K562 (cell line): Measurements from ENCODE around the gene MAP3K6. TPM values are rescaled to one million over a fixed set of nuclear protein-coding genes. Genes with fewer than 3 reads are reported as not detected.

Experiments
- ATF1 ChIP-seq, 2 experiments: fragments of 450-650 bp in 1 of 2; IDR thresholded peaks; 2 replicates each; pipeline ENCODE4 v1.6.1; 2016; ENCODE audit warnings: missing compliant biosample characterization in 1 of 2, missing genetic modification characterization in 1 of 2
- GABPA ChIP-seq: fragments of 200-800 bp; sonication (Bioruptor generic); conservative IDR thresholded peaks from 2 replicates; pipeline ENCODE4 v1.6.1; 2016; ENCODE audit warnings: low read depth, missing genetic modification characterization, missing compliant biosample characterization
- HDAC1 ChIP-seq, 2 experiments: fragments of 450-650 bp; IDR thresholded peaks; 2 replicates each; pipeline ENCODE4 v1.6.1; 2016 to 2017; ENCODE audit warnings: inconsistent platforms in 1 of 2, mild to moderate bottlenecking in 1 of 2, moderate library complexity in 1 of 2
- MCM5 ChIP-seq: fragments of 450-650 bp; IDR thresholded peaks from 2 replicates; pipeline ENCODE4 v1.6.1; 2016; ENCODE audit warnings: low read depth
- POLR2B ChIP-seq: fragments of 450-650 bp; IDR thresholded peaks from 2 replicates; pipeline ENCODE4 v1.6.1; 2018; ENCODE audit warnings: low read depth; ENCODE audit not compliant: partially characterized antibody
- SMARCB1 ChIP-seq: IDR thresholded peaks from 2 replicates; pipeline ENCODE4 v1.6.1; 2011; ENCODE audit warnings: improper control_type of control experiment, low read depth; ENCODE audit not compliant: insufficient read length
- polyA plus RNA-seq, 8 experiments: library from polyadenylated mRNA; depleted of rRNA in 4 of 8; stranded (reverse) in 5 of 8; unstranded in 3 of 8; fragments of >200 nt; fragmentation: Nextera tagmentation in 2 of 8; fragmentation: Illumina TruSeq in 1 of 8; extraction: Ambion mirVana in 2 of 8; extraction: Trizol in 1 of 8; gene quantifications; 2 replicates each; pipeline versions ENCODE4 v1.2.1 to v1.2.3, GENCODE V29; 2011 to 2014; ENCODE audit warnings: inconsistent platforms in 1 of 8, missing spikeins in 1 of 8
- total RNA-seq, 7 experiments: library from RNA; depleted of rRNA in 6 of 7; stranded (reverse); fragments of >200 nt in 6 of 7; fragmentation: Illumina TruSeq in 2 of 7; extraction: Trizol in 2 of 7; gene quantifications; 2 replicates each; pipeline versions ENCODE4 v1.2.1 to v1.2.3, GENCODE V29; 2011 to 2021; ENCODE audit warnings: low replicate concordance in 1 of 7
- TF ChIP-seq, protein P1 (sequence below), 2 experiments: fragments of 450-650 bp; formaldehyde crosslinking in 1 of 2; IDR thresholded peaks; 2 replicates each; pipeline versions ENCODE4 v1.4.0 to v1.6.1; 2014 to 2020; ENCODE audit warnings: mild to moderate bottlenecking in 2 of 2, borderline replicate concordance in 1 of 2, low read depth in 1 of 2
- TF ChIP-seq, protein P2 (sequence below), 2 experiments: fragments of 450-650 bp in 1 of 2; sonication (generic) in 1 of 2; formaldehyde crosslinking in 1 of 2; IDR thresholded peaks; 2 replicates each; pipeline versions ENCODE4 v1.7.1 to v1.9.0; 2016 to 2022; ENCODE audit warnings: inconsistent platforms in 1 of 2, mild to moderate bottlenecking in 1 of 2, missing genetic modification reagents in 1 of 2

The MAP3K6 gene
- total and polyA plus RNA-seq, 9 of the 15 experiments (the other 6 are each of a cell fraction or from before 2014, with no cell fraction given) = 0.99 to 21.9 (median 7.0) TPM

DNA sequence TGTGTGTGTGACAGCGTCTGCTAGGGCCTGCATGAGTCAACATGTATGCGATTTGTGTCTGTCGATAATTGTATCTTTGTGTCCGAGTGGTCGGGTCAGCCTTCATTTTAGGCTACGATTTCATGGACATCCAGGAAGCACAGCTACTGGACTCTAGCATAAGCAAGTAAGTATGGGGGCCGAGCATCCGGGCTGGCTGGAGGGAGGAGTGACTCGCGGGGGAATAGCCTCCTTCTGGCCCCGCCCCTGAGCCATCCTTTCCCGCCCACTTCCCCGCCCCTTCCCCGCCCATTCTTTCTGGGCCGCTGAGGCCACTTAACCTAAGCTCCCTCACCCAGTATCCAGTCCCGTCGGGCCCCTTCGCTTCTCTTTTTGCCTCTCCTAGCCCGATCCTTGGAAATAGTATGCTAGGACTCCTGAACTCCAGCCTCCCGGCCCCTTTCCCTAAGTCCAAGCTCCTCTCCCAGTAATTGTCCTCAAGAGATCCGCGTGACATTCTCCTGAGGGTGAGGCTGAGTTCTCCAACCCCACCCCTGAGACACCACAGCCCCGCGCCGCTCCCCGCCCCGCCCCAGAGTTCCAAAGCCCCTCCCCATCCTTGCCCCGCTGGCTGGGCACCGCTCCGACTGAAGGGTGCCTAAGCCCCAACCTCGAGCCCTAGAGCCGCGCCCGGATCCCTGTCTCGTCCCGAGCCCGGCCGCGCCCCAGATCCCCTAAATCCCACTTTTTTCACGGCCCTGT is 1.2 kb downstream of the MAP3K6 start (continued):
- TF ChIP-seq, protein P1, sequence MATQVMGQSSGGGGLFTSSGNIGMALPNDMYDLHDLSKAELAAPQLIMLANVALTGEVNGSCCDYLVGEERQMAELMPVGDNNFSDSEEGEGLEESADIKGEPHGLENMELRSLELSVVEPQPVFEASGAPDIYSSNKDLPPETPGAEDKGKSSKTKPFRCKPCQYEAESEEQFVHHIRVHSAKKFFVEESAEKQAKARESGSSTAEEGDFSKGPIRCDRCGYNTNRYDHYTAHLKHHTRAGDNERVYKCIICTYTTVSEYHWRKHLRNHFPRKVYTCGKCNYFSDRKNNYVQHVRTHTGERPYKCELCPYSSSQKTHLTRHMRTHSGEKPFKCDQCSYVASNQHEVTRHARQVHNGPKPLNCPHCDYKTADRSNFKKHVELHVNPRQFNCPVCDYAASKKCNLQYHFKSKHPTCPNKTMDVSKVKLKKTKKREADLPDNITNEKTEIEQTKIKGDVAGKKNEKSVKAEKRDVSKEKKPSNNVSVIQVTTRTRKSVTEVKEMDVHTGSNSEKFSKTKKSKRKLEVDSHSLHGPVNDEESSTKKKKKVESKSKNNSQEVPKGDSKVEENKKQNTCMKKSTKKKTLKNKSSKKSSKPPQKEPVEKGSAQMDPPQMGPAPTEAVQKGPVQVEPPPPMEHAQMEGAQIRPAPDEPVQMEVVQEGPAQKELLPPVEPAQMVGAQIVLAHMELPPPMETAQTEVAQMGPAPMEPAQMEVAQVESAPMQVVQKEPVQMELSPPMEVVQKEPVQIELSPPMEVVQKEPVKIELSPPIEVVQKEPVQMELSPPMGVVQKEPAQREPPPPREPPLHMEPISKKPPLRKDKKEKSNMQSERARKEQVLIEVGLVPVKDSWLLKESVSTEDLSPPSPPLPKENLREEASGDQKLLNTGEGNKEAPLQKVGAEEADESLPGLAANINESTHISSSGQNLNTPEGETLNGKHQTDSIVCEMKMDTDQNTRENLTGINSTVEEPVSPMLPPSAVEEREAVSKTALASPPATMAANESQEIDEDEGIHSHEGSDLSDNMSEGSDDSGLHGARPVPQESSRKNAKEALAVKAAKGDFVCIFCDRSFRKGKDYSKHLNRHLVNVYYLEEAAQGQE (IDR thresholded peaks at IDR 0.05; ENCODE audit: borderline replicate concordance) = no peak
- TF ChIP-seq, protein P1 (CRISPR knock-in tag; IDR thresholded peaks at IDR 0.05; ENCODE audit: low read depth) = no peak
- TF ChIP-seq GABPA (tag) (peak; percentile 63), SMARCB1 (no peak), MCM5 (no peak), HDAC1 (IDR thresholded peaks at IDR 0.05) (peak in 1 of 2 experiments; percentile 33; a peak in 1 of 4 replicates), ATF1 (CRISPR knock-in tag; IDR thresholded peaks at IDR 0.05) (no peak), ATF1 (tag; IDR thresholded peaks at IDR 0.05) (no peak), POLR2B (peak; percentile 56)
- TF ChIP-seq, protein P2, sequence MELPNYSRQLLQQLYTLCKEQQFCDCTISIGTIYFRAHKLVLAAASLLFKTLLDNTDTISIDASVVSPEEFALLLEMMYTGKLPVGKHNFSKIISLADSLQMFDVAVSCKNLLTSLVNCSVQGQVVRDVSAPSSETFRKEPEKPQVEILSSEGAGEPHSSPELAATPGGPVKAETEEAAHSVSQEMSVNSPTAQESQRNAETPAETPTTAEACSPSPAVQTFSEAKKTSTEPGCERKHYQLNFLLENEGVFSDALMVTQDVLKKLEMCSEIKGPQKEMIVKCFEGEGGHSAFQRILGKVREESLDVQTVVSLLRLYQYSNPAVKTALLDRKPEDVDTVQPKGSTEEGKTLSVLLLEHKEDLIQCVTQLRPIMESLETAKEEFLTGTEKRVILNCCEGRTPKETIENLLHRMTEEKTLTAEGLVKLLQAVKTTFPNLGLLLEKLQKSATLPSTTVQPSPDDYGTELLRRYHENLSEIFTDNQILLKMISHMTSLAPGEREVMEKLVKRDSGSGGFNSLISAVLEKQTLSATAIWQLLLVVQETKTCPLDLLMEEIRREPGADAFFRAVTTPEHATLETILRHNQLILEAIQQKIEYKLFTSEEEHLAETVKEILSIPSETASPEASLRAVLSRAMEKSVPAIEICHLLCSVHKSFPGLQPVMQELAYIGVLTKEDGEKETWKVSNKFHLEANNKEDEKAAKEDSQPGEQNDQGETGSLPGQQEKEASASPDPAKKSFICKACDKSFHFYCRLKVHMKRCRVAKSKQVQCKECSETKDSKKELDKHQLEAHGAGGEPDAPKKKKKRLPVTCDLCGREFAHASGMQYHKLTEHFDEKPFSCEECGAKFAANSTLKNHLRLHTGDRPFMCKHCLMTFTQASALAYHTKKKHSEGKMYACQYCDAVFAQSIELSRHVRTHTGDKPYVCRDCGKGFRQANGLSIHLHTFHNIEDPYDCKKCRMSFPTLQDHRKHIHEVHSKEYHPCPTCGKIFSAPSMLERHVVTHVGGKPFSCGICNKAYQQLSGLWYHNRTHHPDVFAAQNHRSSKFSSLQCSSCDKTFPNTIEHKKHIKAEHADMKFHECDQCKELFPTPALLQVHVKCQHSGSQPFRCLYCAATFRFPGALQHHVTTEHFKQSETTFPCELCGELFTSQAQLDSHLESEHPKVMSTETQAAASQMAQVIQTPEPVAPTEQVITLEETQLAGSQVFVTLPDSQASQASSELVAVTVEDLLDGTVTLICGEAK (IDR thresholded peaks at IDR 0.05) = no peak
- TF ChIP-seq, protein P2 (CRISPR knock-in tag; IDR thresholded peaks at IDR 0.05) = no peak
